Activated CD4-positive, alpha-beta T cell treated with anti-CD3 and anti-CD28 coated beads for 36 hours (primary cell): ENCODE measurements around the gene SNX11. TPM values are rescaled to one million over a fixed set of nuclear protein-coding genes. Genes with fewer than 3 reads are reported as not detected.

Experiments used
- ATAC-seq: fragments of 200-7000 bp; cut with Tn5 transposase; one replicate; pipeline ENCODE4 v1.10.0; 2021; ENCODE audit warnings: mild to moderate bottlenecking, moderate library complexity
- CTCF ChIA-PET: fragments of 350-600 bp; sonication (Branson Sonifier 250); formaldehyde crosslinking; loops from one replicate; lab custom pipeline; 2021; ENCODE audit warnings: antibody characterized with exemption; lab: Charles Lee
- POLR2A ChIA-PET: fragments of 350-600 bp; sonication (Branson Sonifier 250); formaldehyde crosslinking; loops from one replicate; lab custom pipeline; 2021; ENCODE audit warnings: antibody characterized with exemption, inconsistent platforms; lab: Charles Lee
- DNase-seq: peaks from one replicate; pipeline ENCODE4 v3.0.0-alpha.2; 2020
- H3K27ac Mint-ChIP-seq: one replicate; pipeline ENCODE4 v1.8.0; 2021; ENCODE audit warnings: mixed read lengths
- H3K27me3 Mint-ChIP-seq: one replicate; pipeline ENCODE4 v1.8.0; 2021; ENCODE audit warnings: mixed read lengths
- H3K36me3 Mint-ChIP-seq: one replicate; pipeline ENCODE4 v1.8.0; 2021; ENCODE audit warnings: low read depth, mixed read lengths
- H3K4me1 Mint-ChIP-seq: one replicate; pipeline ENCODE4 v1.8.0; 2021; ENCODE audit warnings: mixed read lengths
- H3K4me3 Mint-ChIP-seq: one replicate; pipeline ENCODE4 v1.8.0; 2021; ENCODE audit warnings: mild to moderate bottlenecking, moderate library complexity, mixed read lengths
- H3K9me3 Mint-ChIP-seq: one replicate; pipeline ENCODE4 v1.8.0; 2021; ENCODE audit warnings: low read depth, mixed read lengths
- intact Hi-C, 2 experiments: fragments of 100-400 bp; cut with DNase I in 1 of 2; cut with micrococcal nuclease in 1 of 2; formaldehyde crosslinking; loops; one replicate each; pipeline versions ENCODE4 v1.14.2 to v1.15.1; 2022 to 2024; cut with DNase I, micrococcal nuclease
- total RNA-seq, 2 experiments: library from RNA; stranded (reverse); gene quantifications; one replicate each; pipeline ENCODE4 v1.2.3, GENCODE V29; 2021

SNX11 gene
- total RNA-seq, 2 experiments from 2014 or later: 18.0 to 21.4 TPM

GRCh38 chr17:48129981-48130380 lies 22.4 kb downstream of the SNX11 start:
- no peaks in the 10 kb centered on the region for H3K27me3 Mint-ChIP-seq
- no peak for ATAC-seq
- peaks cover 4% of the 10 kb centered on the region for H3K36me3 Mint-ChIP-seq
- H3K4me1 Mint-ChIP-seq: no peaks in the 10 kb centered on the region
- intact Hi-C loops: loop anchor here (5.0 to 10.0 kb wide), 3 partner anchors 462 to 487 kb away; partner anchors contain the start of genes HOXB8 (in 2 of the 2), HOXB3 (in 1 of the 2), HOXB5 (in 1 of the 2) and HOXB7 (in 1 of the 2)
- no peak overlapping the region for H3K27ac Mint-ChIP-seq
- CTCF ChIA-PET: interaction anchor here (0.6 to 6.2 kb wide), 11 partner anchors 12 to 463 kb away, joined by 3 to 37 read pairs (median 5); partner anchors contain the start of gene HOXB5
- H3K4me3 Mint-ChIP-seq: no peak overlapping the region
- DNase-seq: no peak
- POLR2A ChIA-PET: interaction anchor here (0.9 kb wide), 1 partner anchor 50 kb away, joined by 4 read pairs; no protein-coding TSS in a partner anchor
- no peaks in the 10 kb centered on the region for H3K9me3 Mint-ChIP-seq

DNA sequence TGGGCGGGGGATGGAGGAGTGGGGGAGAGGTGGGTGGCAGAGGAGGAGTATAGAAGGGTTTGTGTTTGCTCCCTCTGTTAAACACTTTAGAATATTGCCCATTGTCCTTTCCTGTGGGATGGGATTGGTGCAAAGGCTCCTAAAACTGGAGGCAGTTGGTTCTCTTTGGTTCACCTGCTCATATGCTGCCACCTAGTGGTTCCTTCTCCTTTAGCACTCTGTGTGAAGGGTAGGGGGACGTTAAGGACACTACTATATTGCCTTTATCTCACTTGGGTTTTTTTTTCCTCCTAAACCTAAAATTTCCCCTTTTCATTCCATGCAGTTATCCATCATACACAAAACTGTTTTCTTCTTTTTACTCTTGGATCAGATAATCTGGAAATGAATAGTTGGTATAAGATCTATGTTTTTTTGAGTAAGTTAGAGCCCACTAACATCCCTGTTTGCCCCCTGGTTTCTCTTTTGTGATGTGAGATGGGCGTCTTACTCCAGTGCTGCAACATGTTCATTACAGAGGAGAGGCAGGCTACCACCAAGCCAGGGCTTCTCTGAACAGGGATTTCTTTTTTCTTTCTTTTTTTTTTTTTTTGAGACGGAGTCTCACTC lies 23.8 kb downstream of the SNX11 start:
- ChIA-PET CTCF (interaction anchor here (0.7 to 6.2 kb wide), 6 partner anchors 8 to 462 kb away, joined by 3 to 37 read pairs (median 7); no protein-coding TSS in a partner anchor), POLR2A (no interaction called here)
- ATAC-seq (peak; percentile 85), DNase-seq (peak; percentile 68)
- intact Hi-C loops: loop anchor here (1.0 to 10.0 kb wide), 5 partner anchors 51 to 486 kb away; partner anchors contain the start of genes HOXB8 (in 2 of the 2), HOXB3 (in 1 of the 2), HOXB5 (in 1 of the 2) and HOXB7 (in 1 of the 2)
- Mint-ChIP-seq H3K4me3 (no peak overlapping the region), H3K27ac (peak overlapping the region; percentile 2), H3K36me3 (peaks cover 4% of the 10 kb centered on the region), H3K9me3 (no peaks in the 10 kb centered on the region), H3K4me1 (no peaks in the 10 kb centered on the region), H3K27me3 (no peaks in the 10 kb centered on the region)

GRCh38 chr17:48132385-48132784 lies 24.8 kb downstream of the SNX11 start:
- intact Hi-C loops: loop anchor here (5.0 to 10.0 kb wide), 3 partner anchors 460 to 485 kb away; partner anchors contain the start of genes HOXB8 (in 2 of the 2), HOXB3 (in 1 of the 2), HOXB5 (in 1 of the 2) and HOXB7 (in 1 of the 2)
- Mint-ChIP-seq H3K27ac (no peak overlapping the region), H3K4me1 (no peaks in the 10 kb centered on the region), H3K4me3 (no peak overlapping the region), H3K27me3 (no peaks in the 10 kb centered on the region), H3K36me3 (peaks cover 4% of the 10 kb centered on the region), H3K9me3 (no peaks in the 10 kb centered on the region)
- CTCF ChIA-PET: interaction anchor here (1.6 to 6.2 kb wide), 4 partner anchors 9 to 106 kb away, joined by 6 to 37 read pairs (median 11); no protein-coding TSS in a partner anchor
- no peak for ATAC-seq
- no peak for DNase-seq
- POLR2A ChIA-PET: no interaction called here

DNA sequence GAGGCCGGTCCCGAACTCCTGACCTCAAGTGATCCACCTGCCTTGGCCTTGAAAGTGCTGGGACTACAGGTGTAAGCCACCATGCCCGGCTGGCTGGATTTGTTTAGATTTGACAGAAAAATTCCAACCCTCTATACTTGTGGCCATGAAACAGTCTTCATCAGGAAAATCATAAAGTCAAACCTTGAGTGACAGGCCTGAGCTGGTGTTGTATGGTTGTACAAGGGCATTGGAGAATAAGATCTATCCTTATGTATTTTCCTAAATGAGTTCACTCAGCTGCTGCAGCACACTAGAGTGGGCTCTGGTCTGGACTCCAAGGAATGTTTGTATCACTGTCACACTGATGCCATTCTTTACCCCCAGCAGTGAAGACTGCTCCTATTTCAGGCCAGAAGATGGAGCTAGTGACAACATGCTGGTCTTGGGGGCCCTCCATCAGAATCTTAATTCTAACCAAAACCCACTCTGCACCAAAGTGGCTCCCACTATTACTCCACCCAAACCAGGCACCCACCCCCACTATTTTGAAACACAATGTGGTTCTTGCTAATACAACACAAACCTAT lies 27.4 kb downstream of the SNX11 start:
- DNase-seq: no peak
- no peak for ATAC-seq
- Mint-ChIP-seq H3K27ac (no peak overlapping the region), H3K27me3 (no peaks in the 10 kb centered on the region), H3K4me3 (no peak overlapping the region), H3K9me3 (no peaks in the 10 kb centered on the region), H3K4me1 (peaks cover 5% of the 10 kb centered on the region), H3K36me3 (peaks cover 9% of the 10 kb centered on the region)
- intact Hi-C loops: loop anchor here (5.0 to 10.0 kb wide), 3 partner anchors 457 to 482 kb away; partner anchors contain the start of genes HOXB8 (in 2 of the 2), HOXB3 (in 1 of the 2), HOXB5 (in 1 of the 2) and HOXB7 (in 1 of the 2)
- POLR2A ChIA-PET: no interaction called here
- CTCF ChIA-PET: interaction anchor here (0.6 to 2.3 kb wide), 5 partner anchors 27 to 458 kb away, joined by 3 to 7 read pairs (median 3); partner anchors contain the start of genes HOXB5 and SNX11

DNA sequence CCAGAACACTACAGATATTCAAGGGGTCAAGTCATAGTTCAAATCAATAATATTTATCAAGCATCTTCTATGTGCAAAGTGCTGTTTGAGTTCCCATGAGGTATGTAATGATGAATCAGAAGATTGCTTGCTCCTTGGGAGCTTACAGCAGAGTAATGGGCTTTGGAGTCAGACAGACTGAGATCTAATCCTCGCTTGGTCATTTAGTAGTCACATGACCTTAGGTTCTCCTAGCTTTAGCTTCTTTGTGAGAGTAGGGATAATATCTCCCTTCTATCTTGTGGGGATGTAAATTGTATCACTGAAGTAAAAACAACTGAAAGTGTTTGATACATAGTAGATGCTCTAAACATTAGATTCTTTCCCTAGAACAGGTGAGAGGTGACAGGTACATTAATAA lies 30.1 kb downstream of the SNX11 start:
- H3K4me1 Mint-ChIP-seq: peaks cover 10% of the 10 kb centered on the region
- no peaks in the 10 kb centered on the region for H3K9me3 Mint-ChIP-seq
- DNase-seq: no peak
- peaks cover 12% of the 10 kb centered on the region for H3K36me3 Mint-ChIP-seq
- no peaks in the 10 kb centered on the region for H3K27me3 Mint-ChIP-seq
- no peak for ATAC-seq
- POLR2A ChIA-PET: interaction anchor here (0.6 kb wide), 1 partner anchor 54 kb away, joined by 3 read pairs; no protein-coding TSS in a partner anchor
- peak overlapping the region; percentile 14 for H3K27ac Mint-ChIP-seq
- intact Hi-C loops: loop anchor here in 1 of 2 experiments (10.0 kb wide), 1 partner anchor 477 kb away; the partner anchor contains the start of genes HOXB7 and HOXB8
- no peak overlapping the region for H3K4me3 Mint-ChIP-seq
- CTCF ChIA-PET: interaction anchor here (0.6 kb wide), 1 partner anchor 450 kb away, joined by 3 read pairs; no protein-coding TSS in a partner anchor

DNA sequence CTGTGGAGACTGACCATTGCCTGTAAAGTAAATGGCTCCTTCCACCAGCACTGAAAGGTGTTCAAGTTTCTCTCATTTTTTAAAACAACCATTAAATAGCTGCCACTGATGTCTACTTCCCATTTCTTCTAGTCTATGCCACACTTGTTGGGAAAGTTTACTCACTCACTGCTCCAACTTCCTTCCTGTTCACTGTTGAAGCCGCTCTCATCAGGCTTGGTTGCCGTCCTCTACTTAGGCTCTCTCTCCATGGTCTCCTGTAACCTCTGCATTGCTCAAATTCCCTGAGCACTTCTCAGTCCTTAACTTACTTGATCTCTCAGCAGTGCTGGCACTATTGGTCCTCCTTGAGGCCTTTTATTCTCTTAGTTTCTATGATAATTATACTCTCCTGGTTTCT lies 32.4 kb downstream of the SNX11 start:
- CTCF ChIA-PET: interaction anchor here (0.7 to 2.8 kb wide), 5 partner anchors 10 to 124 kb away, joined by 3 to 12 read pairs (median 3); no protein-coding TSS in a partner anchor
- Mint-ChIP-seq H3K4me1 (peaks cover 11% of the 10 kb centered on the region), H3K36me3 (peaks cover 11% of the 10 kb centered on the region), H3K4me3 (no peak overlapping the region), H3K9me3 (no peaks in the 10 kb centered on the region), H3K27me3 (no peaks in the 10 kb centered on the region), H3K27ac (peak overlapping the region; percentile 79)
- DNase-seq (no peak), ATAC-seq (no peak)
- intact Hi-C loops: loop anchor here in 1 of 2 experiments (10.0 kb wide), 2 partner anchors 455 to 475 kb away; partner anchors contain the start of genes HOXB3, HOXB5, HOXB7 and HOXB8
- POLR2A ChIA-PET: interaction anchor here (0.5 kb wide), 1 partner anchor 469 kb away, joined by 4 read pairs; no protein-coding TSS in a partner anchor

- intact Hi-C loops: loop anchor here in 1 of 2 experiments (10.0 kb wide), 1 partner anchor 451 kb away; the partner anchor contains the start of genes HOXB3 and HOXB5
- CTCF ChIA-PET: interaction anchor here (0.6 kb wide), 2 partner anchors 63 to 338 kb away, joined by 3 read pairs; no protein-coding TSS in a partner anchor
- Mint-ChIP-seq H3K4me3 (no peak overlapping the region), H3K4me1 (peaks cover 15% of the 10 kb centered on the region), H3K9me3 (no peaks in the 10 kb centered on the region), H3K36me3 (peaks cover 11% of the 10 kb centered on the region), H3K27ac (no peak overlapping the region), H3K27me3 (no peaks in the 10 kb centered on the region)
- ATAC-seq (no peak), DNase-seq (no peak)
- POLR2A ChIA-PET: no interaction called here
These were observed 36.1 kb downstream of the SNX11 start for GRCh38 chr17:48143629-48144028.

DNA sequence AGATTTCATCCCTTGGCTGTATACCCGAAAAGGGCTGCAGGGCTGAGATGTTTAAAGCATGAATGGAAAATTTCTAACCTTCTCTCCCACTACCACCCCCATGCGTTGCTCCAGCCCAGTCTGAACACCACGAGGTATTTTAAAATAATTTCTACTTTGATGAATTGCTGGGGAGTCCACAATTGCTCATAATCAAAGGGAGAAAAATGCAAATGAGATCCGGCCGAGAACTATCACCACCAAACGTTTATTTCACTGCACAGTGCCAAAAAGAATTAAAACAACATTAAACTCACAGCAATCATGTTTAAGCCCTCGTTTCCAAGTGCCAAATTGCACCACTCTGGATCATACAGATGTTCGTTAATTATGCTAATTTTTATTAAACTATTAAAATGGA lies 36.7 kb downstream of the SNX11 start:
- H3K4me1 Mint-ChIP-seq: peaks cover 15% of the 10 kb centered on the region
- ATAC-seq (no peak), DNase-seq (no peak)
- POLR2A ChIA-PET: no interaction called here
- no peaks in the 10 kb centered on the region for H3K27me3 Mint-ChIP-seq
- no peak overlapping the region for H3K27ac Mint-ChIP-seq
- intact Hi-C loops: loop anchor here in 1 of 2 experiments (10.0 kb wide), 1 partner anchor 451 kb away; the partner anchor contains the start of genes HOXB3 and HOXB5
- CTCF ChIA-PET: no interaction called here
- no peak overlapping the region for H3K4me3 Mint-ChIP-seq
- H3K9me3 Mint-ChIP-seq: no peaks in the 10 kb centered on the region
- H3K36me3 Mint-ChIP-seq: peaks cover 11% of the 10 kb centered on the region

GRCh38 chr17:48144976-48145798 lies 37.6 kb downstream of the SNX11 start:
- ATAC-seq (no peak), DNase-seq (no peak)
- Mint-ChIP-seq H3K4me1 (peaks cover 8% of the 10 kb centered on the region), H3K9me3 (no peaks in the 10 kb centered on the region), H3K27ac (no peak overlapping the region), H3K36me3 (peaks cover 6% of the 10 kb centered on the region), H3K27me3 (no peaks in the 10 kb centered on the region), H3K4me3 (no peak overlapping the region)
- intact Hi-C loops: loop anchor here in 1 of 2 experiments (10.0 kb wide), 1 partner anchor 450 kb away; the partner anchor contains the start of genes HOXB3 and HOXB5
- ChIA-PET CTCF (no interaction called here), POLR2A (no interaction called here)
